HG03025 (cell line): Measurements from ENCODE around the gene SLC12A4.
"Not testable (repeated sequence)": the region's sequence is repeated elsewhere in the genome, so short reads cannot be mapped to it uniquely, and the experiment has no call there.

Experiments used
- ATAC-seq: cut with Tn5 transposase; IDR thresholded peaks from one replicate; pipeline ENCODE4 v1.9.1; 2021; ENCODE audit warnings: mild to moderate bottlenecking, moderate library complexity; ENCODE audit not compliant: unreplicated experiment, low FRiP score

Gene SLC12A4

GRCh38 chr16:67968400-67969253, at the start of gene SLC12A4:
TSS of gene SLC12A4 (minus strand) at chr16:67968637. CDS start at chr16:67968553, 84 bp downstream.
- peak; percentile 62 for ATAC-seq

- ATAC-seq: no peak
Measured at GRCh38 chr16:68015681-68016080, 47.2 kb upstream of the SLC12A4 start, which contains the start of gene DPEP2NB. TSS of gene DPEP2NB (minus strand) at chr16:68015911. CDS start at chr16:68015770, 141 bp downstream.

DNA sequence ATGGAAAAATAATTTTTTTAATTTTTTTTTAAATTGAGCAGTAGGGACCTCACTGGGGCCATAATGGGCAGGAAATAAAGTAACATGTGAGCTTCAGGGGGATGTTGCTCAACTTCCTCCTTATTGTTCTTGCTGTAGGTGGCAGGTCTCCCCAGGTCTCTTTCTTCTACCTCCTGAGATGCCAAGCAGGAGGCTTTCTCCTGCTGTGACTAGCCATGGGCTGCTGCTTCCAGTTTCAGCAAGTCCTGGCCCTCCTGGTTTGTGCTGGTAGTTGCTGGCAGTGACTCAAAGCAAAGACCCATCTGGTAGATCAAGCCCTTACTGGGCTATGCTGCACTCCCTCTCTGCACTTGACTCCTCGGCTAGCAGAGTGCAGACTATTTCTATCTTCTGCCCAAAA, 45.0 kb upstream of the SLC12A4 start:
- no peak for ATAC-seq

- ATAC-seq: not testable (repeated sequence)
Measured at GRCh38 chr16:68009872-68010271, 41.4 kb upstream of the SLC12A4 start.

DNA sequence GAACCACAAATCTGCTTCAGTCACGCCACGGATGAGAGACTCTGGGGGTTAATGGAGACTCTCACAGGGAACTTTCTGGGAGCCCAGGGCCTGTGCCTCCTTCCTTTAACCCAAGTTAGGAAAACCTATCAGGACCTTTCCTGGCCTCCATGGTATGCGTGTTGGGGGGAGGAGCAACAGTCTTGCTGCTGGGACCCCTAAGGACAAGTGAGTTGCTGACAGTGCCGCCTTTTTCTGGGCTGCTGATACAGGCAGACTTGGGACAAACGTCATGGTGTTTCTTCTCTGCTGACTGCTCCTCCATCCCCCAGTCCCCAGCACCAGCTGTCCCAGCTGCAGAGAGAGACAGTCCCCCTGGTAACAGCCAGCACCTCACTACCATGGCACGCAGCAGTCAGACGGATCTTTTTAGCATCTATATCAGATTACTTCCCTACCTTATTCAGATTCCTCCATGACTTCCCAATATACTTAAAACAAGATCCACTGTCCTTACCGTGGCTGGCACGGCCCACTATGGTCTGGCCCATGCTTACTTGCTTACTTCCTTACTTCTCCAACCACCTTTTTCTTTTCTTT, 40.8 kb upstream of the SLC12A4 start:
- no peak for ATAC-seq

DNA sequence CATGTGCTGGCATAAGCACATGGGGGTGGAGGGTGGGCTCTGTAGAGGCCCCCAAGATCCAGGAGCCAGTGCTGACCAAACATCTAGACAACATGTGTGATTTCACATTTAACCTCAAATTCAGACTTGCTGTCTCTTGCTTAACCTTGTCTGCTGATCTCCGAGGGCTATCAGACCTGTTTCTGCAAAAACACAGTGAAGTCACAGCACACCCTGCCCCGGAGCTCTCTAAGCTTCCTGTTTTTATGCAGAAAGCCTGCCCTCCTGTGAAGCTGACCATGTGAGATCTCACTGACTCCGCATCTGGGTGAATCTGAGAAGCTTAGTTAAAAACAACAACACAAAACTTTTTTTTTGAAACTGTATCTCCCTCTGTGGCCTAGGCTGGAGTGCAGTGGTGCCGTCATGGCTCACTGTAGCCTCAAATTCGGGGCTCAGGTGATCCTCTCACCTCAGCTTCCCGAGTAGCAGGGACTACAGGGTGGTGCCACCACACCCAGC, 37.4 kb upstream of the SLC12A4 start:
- ATAC-seq: no peak

- ATAC-seq: no peak
Measured at GRCh38 chr16:68005211-68005610, 36.8 kb upstream of the SLC12A4 start.

GRCh38 chr16:68003031-68003430, 34.6 kb upstream of the SLC12A4 start:
- no peak for ATAC-seq

- no peak for ATAC-seq
Measured at GRCh38 chr16:68000450-68000849, 32.0 kb upstream of the SLC12A4 start.

- ATAC-seq: no peak
Measured at GRCh38 chr16:67999985-68000384, 31.5 kb upstream of the SLC12A4 start.

DNA sequence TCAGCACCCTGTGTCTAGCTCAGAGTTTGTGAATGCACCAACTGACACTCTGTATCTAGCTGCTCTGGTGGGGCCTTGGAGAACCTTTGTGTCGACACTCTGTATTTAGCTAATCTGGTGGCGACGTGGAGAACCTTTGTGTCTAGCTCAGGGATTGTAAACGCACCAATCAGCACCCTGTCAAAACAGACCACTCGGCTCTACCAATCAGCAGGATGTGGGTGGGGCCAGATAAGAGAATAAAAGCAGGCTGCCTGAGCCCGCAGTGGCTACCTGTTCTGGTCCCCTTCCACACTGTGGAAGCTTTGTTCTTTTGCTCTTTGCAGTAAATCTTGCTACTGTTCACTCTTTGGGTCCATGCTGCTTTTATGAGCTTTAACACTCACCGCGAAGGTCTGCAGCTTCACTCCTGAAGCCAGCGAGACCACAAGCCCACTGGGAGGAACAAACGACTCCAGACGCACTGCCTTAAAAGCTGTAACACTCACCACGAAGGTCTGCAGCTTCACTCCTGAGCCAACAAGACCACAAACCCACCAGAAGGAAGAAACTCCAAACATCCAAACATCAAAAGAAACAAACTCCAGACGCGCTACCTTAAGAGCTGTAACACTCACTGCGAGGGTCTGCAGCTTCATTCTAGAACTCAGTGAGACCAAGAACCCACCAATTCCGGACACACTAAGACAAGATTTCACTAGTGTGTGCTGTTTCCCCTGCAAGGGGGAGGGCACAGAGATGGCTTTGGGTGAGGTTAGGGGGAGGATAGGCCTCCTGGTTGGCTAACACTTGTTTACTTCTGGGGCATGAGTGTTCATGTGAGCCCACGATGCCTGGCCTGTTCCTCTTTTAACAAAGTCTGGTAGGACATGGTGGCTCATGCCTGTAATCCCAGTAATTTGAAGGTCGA, 30.6 kb upstream of the SLC12A4 start, which contains the start of gene DPEP2:
Gene DPEP2, minus strand, starts transcription at position 706 of the 910 bp plus-strand sequence. CDS start 6,272 bp downstream, outside the sequence.
- not testable (repeated sequence) for ATAC-seq

DNA sequence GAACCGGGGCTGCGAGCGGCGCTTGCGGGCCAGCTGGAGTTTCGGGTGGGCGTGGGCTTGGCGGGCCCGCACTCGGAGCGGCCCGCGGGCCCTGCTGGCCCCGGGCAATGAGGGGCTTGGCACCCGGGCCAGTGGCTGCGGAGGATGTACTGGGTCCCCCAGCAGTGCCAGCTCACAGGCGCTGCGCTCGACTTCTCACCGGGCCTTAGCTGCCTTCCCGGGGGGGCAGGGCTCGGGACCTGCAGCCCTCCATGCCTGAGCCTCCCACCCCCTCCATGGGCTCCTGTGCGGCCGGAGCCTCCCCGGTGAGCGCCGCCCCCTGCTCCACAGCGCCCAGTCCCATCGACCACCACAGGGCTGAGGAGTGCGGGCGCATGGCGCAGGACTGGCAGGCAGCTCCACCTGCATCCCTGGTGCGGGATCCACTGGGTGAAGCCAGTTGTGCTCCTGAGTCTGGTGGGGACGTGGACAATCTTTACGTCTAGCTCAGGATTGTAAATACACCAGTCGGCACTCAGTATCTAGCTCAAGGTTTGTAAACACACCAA, 29.9 kb upstream of the SLC12A4 start:
- ATAC-seq: not testable (repeated sequence)

DNA sequence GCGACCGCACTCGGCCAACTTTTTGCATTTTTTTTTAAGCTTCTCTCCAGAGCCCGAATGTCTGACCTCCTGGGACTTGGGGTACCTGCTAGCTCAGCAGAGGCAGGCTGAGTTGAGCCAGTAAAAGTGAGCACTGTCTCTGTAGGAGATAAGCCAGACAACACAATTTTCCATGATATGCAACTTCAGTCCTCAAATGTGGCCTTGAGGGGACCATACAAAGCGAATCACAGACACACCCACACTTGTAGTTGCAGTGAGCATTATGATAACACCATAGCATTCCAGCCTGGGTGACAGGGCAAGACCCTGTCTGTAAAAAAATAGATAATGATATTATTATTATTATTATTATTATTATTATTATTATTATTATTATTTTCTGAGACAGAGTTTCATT, 28.2 kb upstream of the SLC12A4 start:
- no peak for ATAC-seq

DNA sequence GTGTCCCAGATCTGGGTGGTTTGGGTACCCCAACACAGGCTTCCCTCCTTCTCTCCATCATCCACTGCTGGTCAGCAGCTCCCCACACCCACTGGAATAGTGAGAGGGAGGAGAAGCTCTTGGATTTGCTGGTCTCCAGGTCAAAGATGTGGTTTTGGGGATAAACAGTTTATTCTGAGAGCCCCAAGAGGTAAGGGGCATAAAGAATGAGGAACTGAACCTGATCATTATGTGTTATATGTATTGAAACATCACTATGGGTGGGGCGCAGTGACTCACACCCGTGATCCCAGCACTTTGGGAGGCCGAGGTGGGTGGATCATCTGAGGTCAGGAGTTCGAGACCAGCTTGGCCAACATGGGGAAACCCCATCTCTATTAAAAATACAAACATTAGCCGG, 27.0 kb upstream of the SLC12A4 start:
- ATAC-seq: no peak

GRCh38 chr16:67994040-67994408, 25.6 kb upstream of the SLC12A4 start:
- ATAC-seq: not testable (repeated sequence)

DNA sequence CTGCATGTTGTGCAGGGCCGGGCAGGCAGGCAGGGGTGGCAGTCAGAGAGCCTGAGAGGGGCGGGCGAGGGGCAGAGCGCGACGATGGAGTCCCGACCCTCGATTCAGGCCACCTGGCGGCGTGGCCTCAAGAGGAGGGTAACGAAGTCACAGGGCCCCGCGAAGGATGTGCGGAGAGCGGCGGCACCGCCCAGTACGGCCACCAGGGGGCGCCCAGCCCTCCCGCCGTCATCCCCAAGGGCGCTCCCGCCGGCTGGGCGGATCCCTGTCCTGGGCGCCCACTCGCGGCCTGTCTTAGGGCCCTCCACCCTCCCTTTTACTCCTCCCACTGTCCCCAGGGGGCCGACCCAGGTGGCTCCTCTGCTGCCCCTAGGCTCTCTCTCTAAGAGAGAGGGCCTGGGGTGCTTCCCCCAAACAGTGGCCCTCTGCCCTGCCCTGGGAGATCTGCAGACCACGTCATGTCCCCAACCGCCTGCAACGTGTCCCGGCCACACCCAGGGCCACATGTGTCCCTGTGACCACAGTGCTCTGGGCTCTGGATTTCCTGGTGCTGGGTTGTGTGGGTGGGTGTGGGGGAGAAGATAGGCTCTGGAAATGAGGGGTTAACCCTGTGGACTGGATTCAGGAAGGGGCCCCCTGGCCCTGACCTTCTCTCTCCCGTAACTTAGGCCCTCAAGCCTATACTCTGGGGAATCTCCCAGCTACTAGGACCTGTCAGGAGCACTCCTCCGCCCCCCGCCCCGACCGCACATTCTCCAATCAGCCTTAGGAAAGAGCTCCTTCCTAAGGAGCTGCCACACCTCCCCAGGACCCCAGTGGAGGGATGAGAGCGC, 25.0 kb upstream of the SLC12A4 start:
- peak; percentile 65 for ATAC-seq

DNA sequence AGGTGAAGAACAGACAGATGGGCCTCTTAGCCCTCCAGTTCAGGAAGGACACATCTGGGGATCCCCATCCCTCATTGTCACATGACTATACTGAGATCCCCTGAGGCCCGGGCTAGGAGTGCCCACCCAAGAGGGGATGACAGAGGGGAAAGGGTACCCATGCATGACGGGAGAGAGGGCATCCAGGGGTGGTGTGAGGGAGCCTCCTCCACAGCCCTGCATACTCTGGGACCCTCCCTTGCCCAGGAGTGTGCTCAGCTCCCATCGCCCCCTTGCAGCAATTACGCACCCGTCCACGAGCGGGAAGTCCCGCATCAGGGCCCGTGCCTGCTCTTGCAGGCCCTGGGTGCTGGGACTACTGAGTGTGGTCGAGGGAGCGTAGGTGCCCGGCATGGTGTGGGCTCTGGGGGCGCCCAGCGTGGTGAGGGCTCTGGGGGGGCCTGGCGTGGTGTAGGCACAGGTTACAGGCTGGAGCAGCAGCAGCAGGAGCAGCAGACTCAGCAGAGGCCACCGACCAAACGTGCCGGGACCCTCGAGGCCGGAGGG, 24.3 kb upstream of the SLC12A4 start:
- ATAC-seq: no peak

GRCh38 chr16:67990018-67990386, 21.6 kb upstream of the SLC12A4 start:
- no peak for ATAC-seq

- ATAC-seq: no peak
Measured at GRCh38 chr16:67989322-67990017, 21.0 kb upstream of the SLC12A4 start.
